SW480 (cell line): ENCODE data around the gene TUBGCP2.
"Not testable (repeated sequence)": the region's sequence is repeated elsewhere in the genome, so short reads cannot be mapped to it uniquely, and the experiment has no call there.

Experiments
- DNase-seq: peaks from one replicate; pipeline ENCODE4 v3.0.0-alpha.2; 2016; ENCODE audit warnings: low spot score

TUBGCP2 gene

GRCh38 chr10:133325440-133326222 is 17.0 kb upstream of the TUBGCP2 start:
- DNase-seq = no peak

GRCh38 chr10:133324857-133325260 is 16.2 kb upstream of the TUBGCP2 start:
- no peak for DNase-seq

GRCh38 chr10:133324198-133324792 is 15.6 kb upstream of the TUBGCP2 start:
- DNase-seq = peak; percentile 80

GRCh38 chr10:133322064-133322709 is 13.5 kb upstream of the TUBGCP2 start:
- not testable (repeated sequence) for DNase-seq

GRCh38 chr10:133320852-133321422 is 12.3 kb upstream of the TUBGCP2 start:
- not testable (repeated sequence) for DNase-seq

GRCh38 chr10:133318494-133319127 is 9.9 kb upstream of the TUBGCP2 start:
- DNase-seq = peak; percentile 69

- DNase-seq = no peak
These were observed 8.1 kb upstream of the TUBGCP2 start for GRCh38 chr10:133316732-133317131.

- peak; percentile 10 for DNase-seq
These were observed 7.6 kb upstream of the TUBGCP2 start for GRCh38 chr10:133316266-133316665.

GRCh38 chr10:133315847-133316246 is 7.2 kb upstream of the TUBGCP2 start:
- DNase-seq = peak; percentile 38

GRCh38 chr10:133314911-133315310 is 6.2 kb upstream of the TUBGCP2 start:
- DNase-seq = no peak

GRCh38 chr10:133313192-133313591 is 4.5 kb upstream of the TUBGCP2 start:
- no peak for DNase-seq

GRCh38 chr10:133312769-133313145 is 4.1 kb upstream of the TUBGCP2 start:
- DNase-seq = no peak

GRCh38 chr10:133312016-133312768 is 3.5 kb upstream of the TUBGCP2 start:
- DNase-seq = no peak

GRCh38 chr10:133311570-133311969 is 2.9 kb upstream of the TUBGCP2 start:
- no peak for DNase-seq

- DNase-seq = no peak
These were observed 2.1 kb upstream of the TUBGCP2 start for GRCh38 chr10:133310789-133311188.

- DNase-seq = no peak
These were observed 1.7 kb upstream of the TUBGCP2 start for GRCh38 chr10:133310399-133310755.

- no peak for DNase-seq
These were observed 1.2 kb upstream of the TUBGCP2 start for GRCh38 chr10:133309720-133310398.

- peak; percentile 80 for DNase-seq
These were observed 538 bp upstream of the TUBGCP2 start for GRCh38 chr10:133309100-133309719.

- DNase-seq = peak; percentile 88
These were observed 774 bp downstream of the TUBGCP2 start for GRCh38 chr10:133307776-133308420.

GRCh38 chr10:133306941-133307379 is 1.7 kb downstream of the TUBGCP2 start:
- DNase-seq = no peak
